SIG-M5 (cell line): ENCODE measurements around the gene ADGRG1.
"Not testable (repeated sequence)": the region's sequence is repeated elsewhere in the genome, so short reads cannot be mapped to it uniquely, and the experiment has no call there.

Experiments
- DNase-seq: peaks from one replicate; lab custom pipeline; 2025; lab: John Stamatoyannopoulos, UW

ADGRG1 gene

GRCh38 chr16:57666353-57667047 lies 38.1 kb downstream of the ADGRG1 start:
- DNase-seq = no peak

GRCh38 chr16:57667048-57667525 lies 38.7 kb downstream of the ADGRG1 start:
- no peak for DNase-seq

GRCh38 chr16:57667526-57668262 lies 39.3 kb downstream of the ADGRG1 start:
- DNase-seq = no peak

- no peak for DNase-seq
These were observed 39.8 kb downstream of the ADGRG1 start, which contains the start of gene ADGRG3 for GRCh38 chr16:57668263-57668571. ADGRG3 (plus strand) TSS chr16:57668306; CDS start chr16:57668348, 42 bp downstream.

- DNase-seq = no peak
These were observed 40.4 kb downstream of the ADGRG1 start for GRCh38 chr16:57668630-57669475.

GRCh38 chr16:57669476-57670162 lies 41.2 kb downstream of the ADGRG1 start:
- no peak for DNase-seq

GRCh38 chr16:57670196-57670595 lies 41.8 kb downstream of the ADGRG1 start:
- DNase-seq = no peak

GRCh38 chr16:57671451-57671850 lies 43.0 kb downstream of the ADGRG1 start:
- DNase-seq = not testable (repeated sequence)

GRCh38 chr16:57672416-57672815 lies 44.0 kb downstream of the ADGRG1 start:
- no peak for DNase-seq

GRCh38 chr16:57672824-57673223 lies 44.4 kb downstream of the ADGRG1 start:
- no peak for DNase-seq

- DNase-seq = no peak
These were observed 47.5 kb downstream of the ADGRG1 start for GRCh38 chr16:57675741-57676551.

- DNase-seq = no peak
These were observed 48.2 kb downstream of the ADGRG1 start for GRCh38 chr16:57676553-57677085.

GRCh38 chr16:57677622-57678369 lies 49.4 kb downstream of the ADGRG1 start:
- no peak for DNase-seq

- DNase-seq = no peak
These were observed 50.6 kb downstream of the ADGRG1 start for GRCh38 chr16:57679016-57679415.

- no peak for DNase-seq
These were observed 51.5 kb downstream of the ADGRG1 start for GRCh38 chr16:57679767-57680482.

- DNase-seq = no peak
These were observed 52.5 kb downstream of the ADGRG1 start for GRCh38 chr16:57680842-57681375.

- no peak for DNase-seq
These were observed 53.7 kb downstream of the ADGRG1 start for GRCh38 chr16:57681950-57682728.
